Measurements from ENCODE around the gene LHX4.

The LHX4 gene

GRCh38 chr1:180219776-180220175 is 10.3 kb upstream of the LHX4 start:
- H4K8ac ChIP-seq (ENCODE audit: low read depth, low read length): no peak overlapping the region
- H3K4me1 ChIP-seq (ENCODE audit: control insufficient read depth in 1 of 2, insufficient read depth in 2 of 2, low read length in 2 of 2): no peaks in the 10 kb centered on the region
- H3K4me3 ChIP-seq (ENCODE audit: low read depth, low read length): no peak overlapping the region
- no peak overlapping the region for H3K18ac ChIP-seq (ENCODE audit: low read length)
- H3K27me3 ChIP-seq (ENCODE audit: insufficient read depth, low read length): no peaks in the 10 kb centered on the region
- no peak for DNase-seq
- no peak overlapping the region for H3K4ac ChIP-seq (ENCODE audit: low read depth, low read length)
- H4K12ac ChIP-seq (ENCODE audit: low read depth, low read length): no peak overlapping the region
- H3K27ac ChIP-seq (ENCODE audit: low read depth, low read length): no peak overlapping the region
- no peak overlapping the region for H3K4me2 ChIP-seq (ENCODE audit: low read length)
- no peaks in the 10 kb centered on the region for H3K9me3 ChIP-seq (ENCODE audit: insufficient read depth, low read depth, low read length)
- no peak overlapping the region for H2AFZ ChIP-seq (ENCODE audit: insufficient read depth, low read length, poor library complexity)
- H3K9ac ChIP-seq (ENCODE audit: low read length): no peak overlapping the region
- H2BK12ac ChIP-seq (ENCODE audit: low read length): no peak overlapping the region
- no peak overlapping the region for H2AK5ac ChIP-seq (ENCODE audit: low read length)
- no peak overlapping the region for H3K23ac ChIP-seq (ENCODE audit: low read length)
- no peaks in the 10 kb centered on the region for H3K79me2 ChIP-seq (ENCODE audit: control insufficient read depth, insufficient read depth, low read length, poor library complexity)
- no peak overlapping the region for H4K91ac ChIP-seq (ENCODE audit: low read depth, low read length)
- no CpG with 5 or more reads among the region's 11 CpGs for WGBS (ENCODE audit: extremely low coverage, insufficient coverage, insufficient read length)
- H2BK5ac ChIP-seq (ENCODE audit: low read depth, low read length, poor library complexity): no peak overlapping the region
- H3K36me3 ChIP-seq (ENCODE audit: control insufficient read depth in 1 of 2, insufficient read depth in 2 of 2, low read length in 2 of 2): no peaks in the 10 kb centered on the region
- no peak overlapping the region for H3K14ac ChIP-seq (ENCODE audit: low read length)
- H3K79me1 ChIP-seq (ENCODE audit: low read length): no peaks in the 10 kb centered on the region
- no peak overlapping the region for H2BK120ac ChIP-seq (ENCODE audit: insufficient read depth, low read length, poor library complexity)

GRCh38 chr1:180221462-180221861 is 8.6 kb upstream of the LHX4 start:
- Histone ChIP-seq H3K79me1 (ENCODE audit: low read length) (no peaks in the 10 kb centered on the region), H2BK120ac (ENCODE audit: insufficient read depth, low read length, poor library complexity) (no peak overlapping the region), H3K36me3 (ENCODE audit: control insufficient read depth in 1 of 2, insufficient read depth in 2 of 2, low read length in 2 of 2) (no peaks in the 10 kb centered on the region), H3K9ac (ENCODE audit: low read length) (no peak overlapping the region), H3K27ac (ENCODE audit: low read depth, low read length) (no peak overlapping the region), H4K12ac (ENCODE audit: low read depth, low read length) (no peak overlapping the region), H3K14ac (ENCODE audit: low read length) (no peak overlapping the region), H3K4me1 (ENCODE audit: control insufficient read depth in 1 of 2, insufficient read depth in 2 of 2, low read length in 2 of 2) (no peaks in the 10 kb centered on the region), H3K23ac (ENCODE audit: low read length) (no peak overlapping the region), H3K27me3 (ENCODE audit: insufficient read depth, low read length) (no peaks in the 10 kb centered on the region), H2BK12ac (ENCODE audit: low read length) (no peak overlapping the region), H2BK5ac (ENCODE audit: low read depth, low read length, poor library complexity) (no peak overlapping the region), H2AK5ac (ENCODE audit: low read length) (no peak overlapping the region), H4K8ac (ENCODE audit: low read depth, low read length) (no peak overlapping the region), H3K4me2 (ENCODE audit: low read length) (no peak overlapping the region), H3K9me3 (ENCODE audit: insufficient read depth, low read depth, low read length) (no peaks in the 10 kb centered on the region), H2AFZ (ENCODE audit: insufficient read depth, low read length, poor library complexity) (no peak overlapping the region), H3K18ac (ENCODE audit: low read length) (no peak overlapping the region), H3K4ac (ENCODE audit: low read depth, low read length) (no peak overlapping the region), H3K79me2 (ENCODE audit: control insufficient read depth, insufficient read depth, low read length, poor library complexity) (no peaks in the 10 kb centered on the region), H4K91ac (ENCODE audit: low read depth, low read length) (no peak overlapping the region), H3K4me3 (ENCODE audit: low read depth, low read length) (no peak overlapping the region)
- no CpG with 5 or more reads among the region's 6 CpGs for WGBS (ENCODE audit: extremely low coverage, insufficient coverage, insufficient read length)
- DNase-seq: no peak

- Histone ChIP-seq H3K4ac (ENCODE audit: low read depth, low read length) (no peak overlapping the region), H3K9ac (ENCODE audit: low read length) (no peak overlapping the region), H3K23ac (ENCODE audit: low read length) (no peak overlapping the region), H2AK5ac (ENCODE audit: low read length) (no peak overlapping the region), H4K12ac (ENCODE audit: low read depth, low read length) (no peak overlapping the region), H3K4me3 (ENCODE audit: low read depth, low read length) (no peak overlapping the region), H3K79me2 (ENCODE audit: control insufficient read depth, insufficient read depth, low read length, poor library complexity) (no peaks in the 10 kb centered on the region), H3K18ac (ENCODE audit: low read length) (no peak overlapping the region), H4K91ac (ENCODE audit: low read depth, low read length) (no peak overlapping the region), H2AFZ (ENCODE audit: insufficient read depth, low read length, poor library complexity) (no peak overlapping the region), H3K9me3 (ENCODE audit: insufficient read depth, low read depth, low read length) (peaks cover 8% of the 10 kb centered on the region), H3K14ac (ENCODE audit: low read length) (no peak overlapping the region), H2BK120ac (ENCODE audit: insufficient read depth, low read length, poor library complexity) (no peak overlapping the region), H4K8ac (ENCODE audit: low read depth, low read length) (no peak overlapping the region), H3K36me3 (ENCODE audit: control insufficient read depth in 1 of 2, insufficient read depth in 2 of 2, low read length in 2 of 2) (no peaks in the 10 kb centered on the region), H2BK12ac (ENCODE audit: low read length) (no peak overlapping the region), H3K79me1 (ENCODE audit: low read length) (no peaks in the 10 kb centered on the region), H3K27me3 (ENCODE audit: insufficient read depth, low read length) (peaks cover 19% of the 10 kb centered on the region), H2BK5ac (ENCODE audit: low read depth, low read length, poor library complexity) (no peak overlapping the region), H3K27ac (ENCODE audit: low read depth, low read length) (no peak overlapping the region), H3K4me1 (ENCODE audit: control insufficient read depth in 1 of 2, insufficient read depth in 2 of 2, low read length in 2 of 2) (peaks cover 5 to 7% of the 10 kb centered on the region in 2 experiments), H3K4me2 (ENCODE audit: low read length) (no peak overlapping the region)
- DNase-seq: no peak
- no CpG with 5 or more reads among the region's 5 CpGs for WGBS (ENCODE audit: extremely low coverage, insufficient coverage, insufficient read length)
These were observed 5.2 kb upstream of the LHX4 start for GRCh38 chr1:180224902-180225301.

GRCh38 chr1:180225403-180225802 is 4.7 kb upstream of the LHX4 start:
- Histone ChIP-seq H3K36me3 (ENCODE audit: control insufficient read depth in 1 of 2, insufficient read depth in 2 of 2, low read length in 2 of 2) (no peaks in the 10 kb centered on the region), H3K4me2 (ENCODE audit: low read length) (no peak overlapping the region), H3K4me3 (ENCODE audit: low read depth, low read length) (no peak overlapping the region), H3K4me1 (ENCODE audit: control insufficient read depth in 1 of 2, insufficient read depth in 2 of 2, low read length in 2 of 2) (peaks cover 6 to 8% of the 10 kb centered on the region in 2 experiments), H3K23ac (ENCODE audit: low read length) (no peak overlapping the region), H4K12ac (ENCODE audit: low read depth, low read length) (no peak overlapping the region), H2BK120ac (ENCODE audit: insufficient read depth, low read length, poor library complexity) (no peak overlapping the region), H2AFZ (ENCODE audit: insufficient read depth, low read length, poor library complexity) (no peak overlapping the region), H2BK12ac (ENCODE audit: low read length) (no peak overlapping the region), H4K91ac (ENCODE audit: low read depth, low read length) (no peak overlapping the region), H3K18ac (ENCODE audit: low read length) (no peak overlapping the region), H3K27me3 (ENCODE audit: insufficient read depth, low read length) (peaks cover 21% of the 10 kb centered on the region), H3K9me3 (ENCODE audit: insufficient read depth, low read depth, low read length) (peaks cover 8% of the 10 kb centered on the region), H4K8ac (ENCODE audit: low read depth, low read length) (no peak overlapping the region), H3K79me2 (ENCODE audit: control insufficient read depth, insufficient read depth, low read length, poor library complexity) (no peaks in the 10 kb centered on the region), H3K79me1 (ENCODE audit: low read length) (no peaks in the 10 kb centered on the region), H3K4ac (ENCODE audit: low read depth, low read length) (no peak overlapping the region), H2BK5ac (ENCODE audit: low read depth, low read length, poor library complexity) (no peak overlapping the region), H3K27ac (ENCODE audit: low read depth, low read length) (no peak overlapping the region), H2AK5ac (ENCODE audit: low read length) (no peak overlapping the region), H3K9ac (ENCODE audit: low read length) (no peak overlapping the region), H3K14ac (ENCODE audit: low read length) (no peak overlapping the region)
- DNase-seq: no peak
- no CpG with 5 or more reads among the region's 2 CpGs for WGBS (ENCODE audit: extremely low coverage, insufficient coverage, insufficient read length)
